Neutrophil (primary cell): ENCODE data around the gene NRXN2.

Experiments used
- H3K27ac ChIP-seq: fragments of 200-600 bp; sonication (generic); 2 replicates; pipeline ENCODE4 v1.5.1; 2016; ENCODE audit warnings: mild to moderate bottlenecking, moderate library complexity
- H3K27me3 ChIP-seq: fragments of 200-600 bp; sonication (generic); 2 replicates; pipeline ENCODE4 v1.6.0; 2016; ENCODE audit warnings: mild to moderate bottlenecking
- H3K36me3 ChIP-seq: fragments of 200-600 bp; sonication (generic); 2 replicates; pipeline ENCODE4 v1.5.1; 2017
- H3K4me1 ChIP-seq, 2 experiments: fragments of 200-600 bp in 1 of 2; sonication (generic) in 1 of 2; 1 replicate in 1 of 2; 2 replicates in 1 of 2; pipeline versions ENCODE4 v1.5.1 to v1.6.1; 2013 to 2016; ENCODE audit warnings: low read depth in 1 of 2, low read length in 1 of 2, mild to moderate bottlenecking in 1 of 2, moderate library complexity in 1 of 2; ENCODE audit not compliant: control insufficient read depth in 1 of 2, insufficient read depth in 1 of 2
- H3K4me3 ChIP-seq, 2 experiments: fragments of 200-600 bp in 1 of 2; sonication (generic) in 1 of 2; 1 replicate in 1 of 2; 2 replicates in 1 of 2; pipeline ENCODE4 v1.5.1; 2013 to 2016; ENCODE audit warnings: low read depth in 1 of 2, low read length in 1 of 2, mild to moderate bottlenecking in 1 of 2, moderate library complexity in 1 of 2
- H3K9me3 ChIP-seq: fragments of 200-600 bp; sonication (generic); 2 replicates; pipeline ENCODE4 v1.5.1; 2016
- CTCF ChIP-seq: fragments of 200-600 bp; sonication (generic); IDR thresholded peaks from 2 replicates; pipeline ENCODE4 v1.5.1; 2016; ENCODE audit warnings: antibody characterized with exemption

NRXN2 gene

DNA sequence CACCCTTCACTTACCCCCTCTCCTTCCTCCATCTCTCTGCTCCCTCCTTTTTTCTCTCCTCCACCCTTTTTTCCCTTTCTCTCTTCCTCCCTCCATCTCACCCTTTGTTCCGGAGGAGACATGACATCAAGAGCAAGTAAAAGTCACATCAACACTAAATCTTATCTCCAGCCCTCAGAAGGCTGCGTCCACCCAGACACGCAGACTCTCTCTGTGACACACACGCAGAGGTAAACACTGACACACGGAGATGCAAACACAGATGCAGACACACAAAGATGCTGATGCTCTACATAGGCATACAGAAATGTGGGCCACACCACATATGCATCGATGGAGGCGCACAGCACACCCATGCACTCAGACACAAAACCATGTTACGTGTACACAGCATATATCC lies 27.0 kb downstream of the NRXN2 start:
- no peak overlapping the region for H3K27ac ChIP-seq
- no peak overlapping the region for H3K4me3 ChIP-seq
- no peak for TF ChIP-seq CTCF
- no peaks in the 10 kb centered on the region for H3K36me3 ChIP-seq
- H3K9me3 ChIP-seq = no peaks in the 10 kb centered on the region
- H3K4me1 ChIP-seq = no peaks in the 10 kb centered on the region
- peaks cover 41% of the 10 kb centered on the region for H3K27me3 ChIP-seq

GRCh38 chr11:64695548-64695947 lies 27.4 kb downstream of the NRXN2 start:
- no peak overlapping the region for H3K4me3 ChIP-seq
- H3K27me3 ChIP-seq = peaks cover 38% of the 10 kb centered on the region
- no peak overlapping the region for H3K27ac ChIP-seq
- H3K9me3 ChIP-seq = no peaks in the 10 kb centered on the region
- TF ChIP-seq CTCF = no peak
- H3K4me1 ChIP-seq = no peaks in the 10 kb centered on the region
- no peaks in the 10 kb centered on the region for H3K36me3 ChIP-seq

DNA sequence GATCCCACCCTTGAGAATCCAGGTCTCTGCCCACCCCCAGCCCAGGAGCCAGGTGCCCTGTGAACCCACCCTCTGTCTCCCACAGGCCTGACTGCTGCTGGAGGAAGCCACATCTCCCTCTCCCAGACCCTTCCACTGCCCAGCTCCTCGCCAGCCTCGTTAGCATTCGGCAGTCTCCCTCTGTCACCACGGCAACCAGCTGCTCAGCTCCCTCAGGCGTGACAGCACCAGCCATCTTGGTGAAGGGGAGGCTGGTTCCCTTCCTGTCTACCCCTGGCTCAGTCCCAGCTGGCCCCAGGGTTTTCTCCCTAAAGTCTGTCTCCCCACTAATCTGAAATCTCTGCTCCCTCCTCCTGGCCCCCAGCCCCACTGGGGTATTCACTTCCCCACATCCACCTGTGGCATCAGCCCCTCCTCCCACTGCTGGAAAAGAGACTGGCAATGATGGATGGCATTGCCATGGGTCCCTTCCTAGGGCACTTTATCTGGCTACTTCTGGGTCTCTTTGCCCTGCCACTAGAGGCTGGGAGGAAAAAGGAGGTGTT lies 28.1 kb downstream of the NRXN2 start:
- Histone ChIP-seq H3K27ac (no peak overlapping the region), H3K4me1 (no peaks in the 10 kb centered on the region), H3K36me3 (no peaks in the 10 kb centered on the region), H3K27me3 (peaks cover 38% of the 10 kb centered on the region), H3K9me3 (no peaks in the 10 kb centered on the region), H3K4me3 (no peak overlapping the region)
- no peak for TF ChIP-seq CTCF

DNA sequence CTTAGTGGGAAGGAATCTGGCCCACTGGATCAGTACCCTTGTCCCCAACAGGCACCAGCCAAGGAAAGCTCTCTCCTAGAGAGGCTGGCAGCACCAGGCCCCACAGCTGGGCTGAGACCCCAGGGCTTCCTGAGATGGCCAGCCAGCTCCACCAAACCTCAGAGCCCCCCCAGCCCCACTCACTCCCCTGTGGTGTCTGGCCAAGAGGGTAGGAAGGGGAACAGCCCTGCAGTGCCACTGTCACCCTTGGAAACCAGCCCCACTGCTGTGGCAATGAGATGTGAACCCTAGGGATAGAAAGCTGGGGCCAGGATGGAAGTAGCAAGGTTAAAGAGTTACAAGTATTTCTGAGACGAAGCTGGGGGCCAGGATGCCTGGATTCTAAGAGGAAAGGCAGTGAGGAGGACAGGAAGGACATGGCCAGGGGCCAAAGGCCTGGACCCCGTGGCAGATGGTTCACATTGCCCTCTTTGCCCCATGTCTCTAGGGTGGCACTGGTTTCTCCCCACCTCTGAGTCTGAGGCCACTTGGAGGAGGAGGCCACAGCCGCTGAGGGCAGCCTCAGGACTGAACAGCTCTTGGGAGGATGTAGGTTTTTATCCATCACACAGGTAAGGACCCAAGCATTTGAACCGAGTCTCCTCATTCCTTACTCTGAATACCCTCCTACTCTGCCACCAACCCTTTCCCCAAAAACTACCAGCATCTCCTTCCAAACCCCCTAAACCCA lies 28.8 kb downstream of the NRXN2 start:
- Histone ChIP-seq H3K36me3 (no peaks in the 10 kb centered on the region), H3K27ac (no peak overlapping the region), H3K27me3 (peaks cover 38% of the 10 kb centered on the region), H3K4me1 (no peaks in the 10 kb centered on the region), H3K4me3 (no peak overlapping the region), H3K9me3 (no peaks in the 10 kb centered on the region)
- TF ChIP-seq CTCF = no peak

- Histone ChIP-seq H3K36me3 (no peaks in the 10 kb centered on the region), H3K9me3 (no peaks in the 10 kb centered on the region), H3K27me3 (peaks cover 38% of the 10 kb centered on the region), H3K4me1 (peaks cover 7% of the 10 kb centered on the region in 2 experiments), H3K27ac (no peak overlapping the region), H3K4me3 (no peak overlapping the region)
- no peak for TF ChIP-seq CTCF
Measured at GRCh38 chr11:64692764-64693331, 30.1 kb downstream of the NRXN2 start.
